ENCODE measurements around the gene HSFX2.
"Not testable (repeated sequence)": the region's sequence is repeated elsewhere in the genome, so short reads cannot be mapped to it uniquely, and the experiment has no call there.

The HSFX2 gene

DNA sequence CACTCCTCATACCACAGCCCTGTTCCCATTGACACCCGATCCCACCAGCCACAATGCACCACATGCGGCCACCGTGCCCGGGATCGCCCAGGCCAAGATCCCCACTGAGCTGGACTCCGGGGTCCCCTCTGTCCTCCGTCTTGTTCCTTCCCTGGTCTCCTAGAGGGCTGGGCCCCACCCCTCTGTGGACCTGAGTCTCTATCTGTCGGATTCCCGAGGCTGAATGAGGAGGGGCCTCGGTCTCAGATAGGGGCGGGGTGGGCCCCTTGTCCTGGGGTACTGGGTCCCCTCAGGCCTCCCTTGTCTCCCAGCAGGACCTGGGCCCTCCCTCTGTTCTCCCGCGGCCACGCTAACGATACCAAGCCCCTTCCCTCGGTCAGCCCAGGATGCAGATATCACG, 9.5 kb downstream of the HSFX2 start:
- not testable (repeated sequence) for DNase-seq

DNA sequence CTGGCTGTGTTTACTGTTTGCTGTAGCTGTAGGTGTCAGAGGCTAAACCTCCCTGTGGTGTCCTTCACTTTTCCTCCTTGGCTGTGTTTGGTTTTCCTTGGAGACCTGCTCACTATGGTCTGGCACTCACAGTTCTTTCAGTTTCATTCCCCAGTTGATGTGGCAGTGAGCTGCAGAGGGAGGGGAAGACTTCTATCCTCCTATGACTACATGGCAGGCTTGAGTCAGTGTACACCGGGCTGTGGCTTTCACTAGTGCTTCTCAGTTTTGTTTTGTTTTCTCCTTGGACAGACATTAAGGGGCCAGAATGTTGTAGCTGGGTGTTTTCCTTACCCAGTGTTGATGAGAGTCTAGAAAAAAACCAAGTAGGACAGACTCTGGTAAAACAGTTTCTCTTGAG, 21.7 kb downstream of the HSFX2 start:
- DNase-seq = not testable (repeated sequence)

DNA sequence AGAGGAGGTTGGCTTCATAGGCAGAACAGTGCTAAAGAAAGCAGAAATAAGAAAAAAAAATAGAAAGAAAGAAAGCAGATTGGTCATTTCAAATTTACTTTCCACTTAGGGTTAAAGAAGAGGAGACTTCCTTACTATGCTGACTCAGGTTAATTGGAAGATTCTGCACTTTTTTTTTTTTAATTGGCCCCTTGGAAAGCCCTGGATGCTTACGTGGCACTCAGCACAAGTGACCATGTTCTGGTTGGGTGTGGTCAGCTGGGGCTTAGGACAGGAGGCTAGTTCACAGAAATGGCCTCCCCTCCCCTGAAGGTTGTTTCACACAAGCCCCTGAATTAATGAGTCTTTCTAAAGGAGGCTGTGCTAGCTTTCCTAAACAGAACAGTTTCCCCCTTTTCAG, 22.4 kb downstream of the HSFX2 start:
- DNase-seq = no peak

DNA sequence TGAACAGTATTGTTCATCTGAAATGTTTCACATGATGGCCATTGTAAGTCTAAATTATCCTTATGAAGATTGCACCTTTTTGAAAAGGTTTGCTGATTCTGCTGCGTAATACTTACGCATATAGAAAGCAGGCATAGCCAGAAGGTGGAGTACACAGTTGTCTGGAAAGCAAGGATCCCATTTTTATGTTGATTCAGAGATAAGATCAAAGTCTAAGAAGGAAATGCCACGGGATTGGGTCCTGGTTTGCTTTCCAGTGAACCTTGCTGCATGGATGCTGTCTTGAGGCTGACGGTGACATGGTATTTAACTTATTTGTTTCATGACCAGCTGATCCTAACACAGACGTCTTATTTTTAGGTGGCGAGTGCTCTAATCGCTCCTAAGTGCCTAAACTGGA, 23.3 kb downstream of the HSFX2 start:
- DNase-seq = no peak

DNA sequence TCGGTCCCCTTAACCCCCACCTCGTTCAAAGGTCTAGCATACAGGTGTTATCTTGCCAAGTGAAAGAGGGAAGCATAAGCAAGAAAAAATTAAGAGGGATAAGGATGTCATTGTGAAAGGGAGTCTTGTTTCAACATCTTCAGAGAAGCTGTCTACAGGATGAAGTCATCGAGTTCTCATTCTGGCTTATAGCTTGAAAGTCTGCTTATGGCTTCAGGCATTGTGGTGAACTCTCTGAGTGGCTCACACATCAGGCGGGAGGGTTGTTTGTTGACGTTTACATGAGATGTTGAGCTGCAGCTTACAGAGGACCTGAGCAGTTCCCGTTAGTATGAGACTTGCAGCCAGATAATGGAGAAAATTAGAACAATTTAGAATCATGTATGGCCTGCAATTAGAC, 24.4 kb downstream of the HSFX2 start:
- DNase-seq = no peak

DNA sequence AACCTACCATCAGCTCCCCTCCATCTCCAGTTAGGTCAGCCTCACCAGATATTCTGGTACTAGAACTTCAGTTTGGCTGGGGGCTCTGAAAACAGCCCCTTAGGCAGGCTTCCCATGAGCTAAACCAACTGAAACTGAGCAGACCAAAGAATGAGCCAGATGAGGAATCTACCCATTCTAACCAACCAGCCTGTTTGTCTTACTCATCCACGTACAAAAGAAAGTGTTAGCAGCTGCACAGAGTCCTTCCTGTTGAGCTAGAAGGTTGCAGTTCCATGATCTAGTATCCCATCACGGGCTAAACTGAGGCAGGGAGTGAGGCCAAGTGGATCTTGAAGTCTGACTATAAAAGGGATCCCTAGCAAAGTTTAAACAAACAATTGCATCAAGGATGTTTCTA, 25.3 kb downstream of the HSFX2 start:
- DNase-seq = no peak

DNA sequence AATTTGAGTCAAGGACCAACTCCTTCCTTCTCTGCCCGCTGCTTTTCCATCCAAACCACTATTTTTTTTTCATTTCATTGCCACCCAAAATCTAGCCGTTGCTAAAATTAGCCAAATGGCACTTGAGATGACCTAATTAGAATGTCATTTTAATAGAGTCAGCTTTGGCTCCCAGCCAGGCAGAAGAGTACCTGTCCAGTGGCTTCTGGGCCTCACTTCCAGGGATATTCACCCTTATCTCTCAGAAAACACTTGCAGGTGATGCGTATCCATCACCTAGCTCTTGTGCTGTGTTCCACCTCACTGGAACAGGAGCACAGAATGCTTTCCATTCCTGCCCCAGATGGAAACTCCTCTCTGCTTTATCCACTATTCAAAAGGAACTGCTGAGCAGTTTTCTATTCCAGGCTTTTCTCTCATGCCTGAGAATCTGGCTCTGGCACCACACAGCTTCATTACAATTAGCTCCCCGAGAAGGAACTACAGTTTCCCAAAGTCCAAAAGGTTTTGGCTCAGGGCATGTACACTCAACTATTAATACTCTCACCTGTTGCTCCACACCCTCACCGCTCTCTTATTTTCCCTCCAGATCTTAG, 26.3 kb downstream of the HSFX2 start:
- no peak for DNase-seq

- no peak for DNase-seq
Measured at GRCh38 chrX:149567621-149568417, 27.3 kb downstream of the HSFX2 start.

GRCh38 chrX:149563359-149563758, 31.8 kb downstream of the HSFX2 start:
- DNase-seq = no peak

DNA sequence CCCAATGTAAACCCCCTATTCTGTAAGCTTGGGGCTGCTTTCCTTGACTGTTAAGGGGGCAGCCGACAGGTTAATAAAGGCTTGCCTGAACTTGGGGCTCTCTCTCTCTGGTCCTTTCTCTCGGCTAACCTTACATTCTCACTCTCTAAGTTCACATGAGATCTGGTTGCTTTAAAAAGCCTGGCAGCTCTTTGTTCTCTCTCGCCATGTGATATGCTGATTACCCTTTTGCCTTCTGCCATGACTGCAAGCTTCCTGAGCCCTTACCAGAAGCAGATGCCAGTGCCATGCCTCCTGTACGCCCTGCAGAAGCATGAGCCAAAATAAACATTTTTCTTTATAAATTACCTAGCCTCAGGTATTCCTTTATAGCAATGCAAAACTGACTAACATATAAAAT, 39.9 kb downstream of the HSFX2 start:
- DNase-seq = not testable (repeated sequence)

DNA sequence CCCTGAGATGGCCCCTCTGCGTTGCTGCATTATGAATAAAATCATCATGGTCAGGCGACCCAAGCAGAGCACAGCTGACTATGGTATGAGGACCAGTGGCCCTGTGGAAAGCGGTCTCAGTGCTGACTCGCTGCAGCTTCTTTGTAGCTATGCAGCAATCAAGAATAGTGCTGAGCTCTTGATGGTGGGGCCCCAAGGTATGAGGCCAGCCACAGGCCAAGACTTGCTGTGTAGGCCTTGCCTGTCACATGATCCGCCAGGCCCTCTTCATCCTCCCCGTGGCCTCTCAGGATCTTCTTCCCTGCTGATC, 43.2 kb downstream of the HSFX2 start:
- DNase-seq = not testable (repeated sequence)

DNA sequence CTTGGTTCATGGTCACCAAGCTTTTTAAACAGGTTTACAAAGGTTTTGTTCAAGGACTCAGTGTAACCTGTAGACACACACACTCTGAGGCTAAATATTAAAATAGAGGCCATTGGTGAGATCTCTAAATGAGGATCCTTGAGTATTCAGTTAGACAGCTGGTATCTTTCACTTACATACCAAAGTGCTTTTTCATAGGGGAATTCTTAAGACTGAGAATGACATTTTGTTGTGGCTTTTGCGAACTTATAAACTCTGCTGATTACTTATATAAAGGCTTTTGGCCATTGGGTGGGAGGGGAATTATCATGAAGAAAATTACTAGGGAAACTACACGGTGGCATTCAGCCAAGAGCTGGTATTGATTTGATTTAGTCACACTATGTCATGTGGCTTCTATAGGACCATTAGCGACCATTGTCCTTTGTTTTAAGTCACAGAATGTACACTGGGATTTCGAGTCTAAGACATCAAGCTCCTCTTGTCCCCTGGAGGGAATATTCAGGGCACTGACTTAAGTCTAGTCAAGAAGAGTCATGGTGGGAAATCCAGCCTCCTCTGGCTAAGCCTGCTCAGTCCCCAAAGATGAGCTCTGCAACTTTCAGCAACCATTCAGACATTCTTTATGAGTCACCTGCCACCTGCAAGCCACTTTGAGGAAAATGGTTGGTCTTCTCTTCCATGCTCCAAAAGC, 43.7 kb downstream of the HSFX2 start:
- not testable (repeated sequence) for DNase-seq

DNA sequence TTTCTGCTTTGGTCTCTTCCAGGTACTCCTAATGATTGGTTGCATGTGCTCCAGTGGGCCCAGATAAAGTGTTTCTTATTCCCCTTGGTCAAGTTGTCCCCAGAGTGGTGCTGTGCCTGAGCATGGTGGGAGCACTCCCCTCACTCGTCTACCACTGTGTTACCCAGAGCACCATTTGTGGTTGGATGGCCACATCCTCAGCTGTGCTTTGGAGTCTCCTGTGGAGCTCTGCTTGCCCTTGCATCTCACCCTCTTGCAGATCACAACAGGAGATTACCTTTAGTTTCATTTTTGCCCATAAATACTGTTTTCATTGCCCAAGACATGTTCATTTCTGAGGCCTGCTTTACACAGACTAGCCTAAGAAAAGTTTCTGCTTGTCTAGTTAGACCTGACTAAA, 44.7 kb downstream of the HSFX2 start:
- not testable (repeated sequence) for DNase-seq

GRCh38 chrX:149549701-149550100, 45.4 kb downstream of the HSFX2 start, which contains the start of gene HSFX3:
HSFX3 (minus strand) TSS chrX:149549924; CDS start chrX:149549852, 72 bp downstream.
- not testable (repeated sequence) for DNase-seq

GRCh38 chrX:149547782-149548181, 47.3 kb downstream of the HSFX2 start:
- not testable (repeated sequence) for DNase-seq

DNA sequence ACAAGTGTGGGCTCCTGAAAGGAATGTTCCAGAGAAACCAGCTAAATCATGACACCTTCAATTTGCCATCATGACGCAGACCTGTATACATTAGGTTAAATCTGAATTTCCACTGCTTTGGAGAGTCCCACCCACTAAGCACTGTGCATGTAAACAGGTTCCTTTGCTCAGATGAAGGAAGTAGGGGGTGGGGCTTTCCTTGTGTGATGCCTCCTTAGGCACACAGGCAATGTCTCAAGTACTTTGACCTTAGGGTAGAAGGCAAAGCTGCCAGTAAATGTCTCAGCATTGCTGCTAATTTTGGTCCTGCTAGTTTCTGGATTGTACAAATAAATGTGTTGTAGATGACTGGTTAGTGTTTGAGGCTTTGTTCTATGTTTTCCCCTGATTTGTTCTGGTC, 48.2 kb downstream of the HSFX2 start:
- not testable (repeated sequence) for DNase-seq

DNA sequence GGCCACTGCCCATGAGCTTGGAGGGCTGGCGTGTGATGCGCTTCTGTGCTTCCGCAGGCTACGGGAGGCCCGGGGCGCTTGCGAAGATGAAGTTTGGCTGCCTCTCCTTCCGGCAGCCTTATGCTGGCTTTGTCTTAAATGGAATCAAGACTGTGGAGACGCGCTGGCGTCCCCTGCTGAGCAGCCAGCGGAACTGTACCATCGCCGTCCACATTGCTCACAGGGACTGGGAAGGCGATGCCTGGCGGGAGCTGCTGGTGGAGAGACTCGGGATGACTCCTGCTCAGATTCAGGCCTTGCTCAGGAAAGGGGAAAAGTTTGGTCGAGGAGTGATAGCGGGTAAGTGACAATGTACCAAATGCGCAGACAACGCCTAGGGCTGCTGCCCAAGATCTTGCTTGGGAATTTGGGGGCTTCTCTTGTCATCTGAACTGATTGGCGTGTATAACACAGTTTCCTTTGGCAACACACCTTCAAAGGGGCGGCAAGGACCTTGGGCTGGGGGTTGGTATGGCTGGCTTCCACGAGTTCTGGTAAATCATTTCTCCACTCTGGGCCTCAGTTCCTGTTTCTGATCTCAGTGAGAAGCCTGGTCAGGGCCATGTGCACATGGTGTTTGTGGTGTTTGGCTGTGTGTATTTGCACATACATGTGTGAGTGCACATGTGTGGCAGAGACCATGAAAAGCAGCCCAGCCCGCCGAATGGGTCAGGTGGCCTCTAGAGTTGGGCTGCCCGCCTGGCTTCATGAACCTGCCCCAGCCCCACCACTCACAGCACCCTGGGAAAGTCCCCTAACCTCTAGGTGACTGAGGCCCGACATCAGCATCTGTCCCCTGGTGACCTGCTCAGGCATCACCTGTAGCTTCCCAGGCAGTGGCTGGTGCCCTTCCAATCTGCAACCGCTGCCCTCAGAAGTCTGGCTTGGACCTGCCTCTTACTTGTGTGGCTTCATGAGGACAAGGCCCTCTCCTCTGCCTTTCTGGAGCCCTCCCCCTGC, 49.3 kb downstream of the HSFX2 start:
- peak in 1 of 2 experiments; percentile 12 for DNase-seq
